SU-DHL-6 (cell line): Measurements from ENCODE around the gene IL1R1.

Source experiments
- H2AFZ ChIP-seq: fragments of 200-600 bp; sonication (generic); 2 replicates; pipeline ENCODE4 v1.6.1; 2014; ENCODE audit warnings: low read depth, mild to moderate bottlenecking, moderate library complexity, mixed read lengths, antibody characterized with exemption, low read length; ENCODE audit not compliant: severe bottlenecking
- H3F3A ChIP-seq: fragments of 200-600 bp; shearing (Covaris generic); 2 replicates; pipeline ENCODE4 v1.6.0; 2016; ENCODE audit warnings: antibody characterized with exemption, mild to moderate bottlenecking; ENCODE audit not compliant: insufficient read depth
- H3K27ac ChIP-seq: fragments of 200-600 bp; sonication (generic); 2 replicates; pipeline ENCODE4 v1.5.1; 2016; ENCODE audit warnings: low read depth, mild to moderate bottlenecking, low read length, moderate library complexity, mixed read lengths
- H3K27me3 ChIP-seq: fragments of 200-600 bp; sonication (generic), shearing (Covaris generic); 2 replicates; pipeline ENCODE4 v1.6.0; 2014; ENCODE audit warnings: mild to moderate bottlenecking, low read length
- H3K36me3 ChIP-seq: fragments of 200-600 bp; sonication (generic); 2 replicates; pipeline ENCODE4 v1.6.1; 2014; ENCODE audit warnings: mild to moderate bottlenecking, low read length, mixed read lengths
- H3K4me2 ChIP-seq: fragments of 300-600, 200-600 bp; shearing (Covaris generic), sonication (generic); 2 replicates; pipeline ENCODE4 v1.6.0; 2014; ENCODE audit warnings: low read length, low read depth, mild to moderate bottlenecking; ENCODE audit not compliant: poor library complexity, severe bottlenecking
- H3K4me3 ChIP-seq: fragments of 200-600 bp; sonication (generic); 2 replicates; pipeline ENCODE4 v1.5.1; 2014; ENCODE audit warnings: antibody characterized with exemption, low read length, mild to moderate bottlenecking, mixed read lengths; ENCODE audit not compliant: insufficient read depth, poor library complexity, severe bottlenecking
- H3K79me2 ChIP-seq: fragments of 200-600 bp; sonication (generic); 2 replicates; pipeline ENCODE4 v1.6.1; 2014; ENCODE audit warnings: mild to moderate bottlenecking, low read length, moderate library complexity; ENCODE audit not compliant: insufficient read depth
- H3K9ac ChIP-seq: fragments of 200-600 bp; sonication (generic); 2 replicates; pipeline ENCODE4 v1.7.0; 2014; ENCODE audit warnings: mild to moderate bottlenecking, low read length
- H3K9me2 ChIP-seq: fragments of 200-600 bp; sonication (generic); replicated peaks from 2 replicates; pipeline ENCODE4 v1.6.1; 2014; ENCODE audit warnings: low read length; ENCODE audit not compliant: insufficient read depth
- H3K9me3 ChIP-seq: fragments of 200-600 bp; sonication (generic); 2 replicates; pipeline ENCODE4 v1.6.1; 2014; ENCODE audit warnings: low read length, mixed read lengths; ENCODE audit not compliant: insufficient read depth
- H4K20me1 ChIP-seq: fragments of 200-600 bp; sonication (generic); 2 replicates; pipeline ENCODE4 v1.6.1; 2014; ENCODE audit warnings: low read depth, mild to moderate bottlenecking, antibody characterized with exemption, low read length, moderate library complexity, mixed read lengths
- CTCF ChIP-seq: fragments of 200-600 bp; sonication (generic); IDR thresholded peaks from one replicate; pipeline ENCODE4 v1.5.1; 2017; ENCODE audit warnings: antibody characterized with exemption, mild to moderate bottlenecking, low read length, moderate library complexity; ENCODE audit not compliant: insufficient read depth, poor library complexity, severe bottlenecking
- EZH2phosphoT487 ChIP-seq: fragments of 200-600 bp; sonication (generic), shearing (Covaris generic); conservative IDR thresholded peaks from 2 replicates; pipeline ENCODE4 v1.6.1; 2018; ENCODE audit warnings: mild to moderate bottlenecking, antibody characterized with exemption, low read length, moderate library complexity, mixed read lengths

Gene IL1R1

GRCh38 chr2:102176172-102176571 is 33.6 kb downstream of the IL1R1 start:
- Histone ChIP-seq H3K4me3 (no peak overlapping the region), H3K27me3 (0 out of 2 replicates have a peak, but pooled peaks cover 2% of the 10 kb centered on the region), H4K20me1 (no peaks in the 10 kb centered on the region), H3K9me2 (no peaks in the 10 kb centered on the region), H3K79me2 (no peaks in the 10 kb centered on the region), H3K9me3 (no peaks in the 10 kb centered on the region), H3K36me3 (no peaks in the 10 kb centered on the region), H2AFZ (no peak overlapping the region), H3K27ac (no peak overlapping the region), H3F3A (no peaks in the 10 kb centered on the region), H3K4me2 (no peak overlapping the region), H3K9ac (no peak overlapping the region)
- no peak for TF ChIP-seq CTCF
- no peak for TF ChIP-seq EZH2phosphoT487

- Histone ChIP-seq H3K9me3 (no peaks in the 10 kb centered on the region), H3K9ac (no peak overlapping the region), H3F3A (no peaks in the 10 kb centered on the region), H4K20me1 (no peaks in the 10 kb centered on the region), H3K4me2 (no peak overlapping the region), H3K9me2 (no peaks in the 10 kb centered on the region), H3K4me3 (no peak overlapping the region), H3K27me3 (no peaks in the 10 kb centered on the region), H2AFZ (no peak overlapping the region), H3K27ac (no peak overlapping the region), H3K79me2 (no peaks in the 10 kb centered on the region), H3K36me3 (no peaks in the 10 kb centered on the region)
- TF ChIP-seq EZH2phosphoT487 = no peak
- TF ChIP-seq CTCF = no peak
Observed at GRCh38 chr2:102177814-102178478, 35.4 kb downstream of the IL1R1 start.

- no peak overlapping the region for H3K27ac ChIP-seq
- no peak overlapping the region for H2AFZ ChIP-seq
- no peak overlapping the region for H3K4me2 ChIP-seq
- H3F3A ChIP-seq = no peaks in the 10 kb centered on the region
- H3K9me2 ChIP-seq = no peaks in the 10 kb centered on the region
- H3K36me3 ChIP-seq = no peaks in the 10 kb centered on the region
- no peak overlapping the region for H3K4me3 ChIP-seq
- H3K27me3 ChIP-seq = no peaks in the 10 kb centered on the region
- no peaks in the 10 kb centered on the region for H3K79me2 ChIP-seq
- no peaks in the 10 kb centered on the region for H4K20me1 ChIP-seq
- TF ChIP-seq CTCF (no peak), EZH2phosphoT487 (no peak)
- H3K9ac ChIP-seq = no peak overlapping the region
- no peaks in the 10 kb centered on the region for H3K9me3 ChIP-seq
Observed at GRCh38 chr2:102179061-102179460, 36.5 kb downstream of the IL1R1 start.
